AG04449 (cell line): Measurements from ENCODE around the gene NAB2.

Experiments
- CTCF ChIA-PET: fragments of 350-600 bp; formaldehyde crosslinking; extraction: SDS; loops from one replicate; lab custom pipeline; 2021; ENCODE audit warnings: antibody characterized with exemption; lab: Yijun Ruan, JAX
- POLR2A ChIA-PET: fragments of 400-600, 350-600 bp; formaldehyde crosslinking; extraction: SDS; loops from one replicate; lab custom pipeline; 2020; ENCODE audit warnings: antibody characterized with exemption, inconsistent platforms; lab: Yijun Ruan, JAX
- DNase-seq: peaks from one replicate; pipeline ENCODE4 v3.0.0-alpha.2; 2010; ENCODE audit warnings: low read depth, low spot score
- H3K4me3 ChIP-seq: 2 replicates; pipeline ENCODE4 v1.5.1; 2011; ENCODE audit warnings: low read depth, mild to moderate bottlenecking, control low read depth, low read length
- CTCF ChIP-seq: IDR thresholded peaks from one replicate; pipeline ENCODE4 v1.5.1; 2011; ENCODE audit warnings: mild to moderate bottlenecking, moderate library complexity, low read length, control low read depth, inconsistent platforms; ENCODE audit not compliant: insufficient read depth; ENCODE audit errors: missing control alignments

The NAB2 gene

GRCh38 chr12:57078519-57079404, 10.2 kb upstream of the NAB2 start, which contains the start of gene NEMP1:
Gene NEMP1 (minus strand): TSS chr12:57078791. CDS start chr12:57078745, 46 bp downstream.
- peak; percentile 100 for DNase-seq
- POLR2A ChIA-PET: interaction anchor here (0.7 to 2.4 kb wide), 8 partner anchors 9 to 91 kb away, joined by 3 to 35 read pairs (median 4); partner anchors contain the start of genes LRP1, NAB2 and STAT6
- CTCF ChIA-PET: interaction anchor here (0.8 to 3.9 kb wide), 20 partner anchors 8 to 166 kb away, joined by 3 to 26 read pairs (median 6); partner anchors contain the start of genes STAT6 and ZBTB39
- no peak for TF ChIP-seq CTCF
- H3K4me3 ChIP-seq: peak within 1 kb of the TSS; percentile 77

- ChIA-PET CTCF (interaction anchor here (0.7 to 3.9 kb wide), 17 partner anchors 9 to 165 kb away, joined by 3 to 26 read pairs (median 6); partner anchors contain the start of genes STAT6 and ZBTB39), POLR2A (interaction anchor here (1.4 to 2.4 kb wide), 4 partner anchors 8 to 31 kb away, joined by 3 to 35 read pairs (median 12); partner anchors contain the start of genes NAB2 and STAT6)
- no peak for TF ChIP-seq CTCF
- DNase-seq: no peak
- no peak overlapping the region for H3K4me3 ChIP-seq
Measured at GRCh38 chr12:57079821-57080220, 9.1 kb upstream of the NAB2 start.

- TF ChIP-seq CTCF: no peak
- ChIA-PET CTCF (interaction anchor here (2.3 to 5.6 kb wide), 5 partner anchors 10 to 43 kb away, joined by 6 to 26 read pairs (median 18); partner anchors contain the start of gene STAT6), POLR2A (no interaction called here)
- no peak for DNase-seq
- H3K4me3 ChIP-seq: no peak overlapping the region
Measured at GRCh38 chr12:57080855-57081254, 8.1 kb upstream of the NAB2 start.

GRCh38 chr12:57085999-57086492, 2.9 kb upstream of the NAB2 start:
- no peak for DNase-seq
- CTCF ChIA-PET: interaction anchor here (0.9 to 16.5 kb wide), 5 partner anchors 16 to 38 kb away, joined by 3 to 218 read pairs (median 23); partner anchors contain the start of gene STAT6
- peak overlapping the region; percentile 79 for H3K4me3 ChIP-seq
- no peak for TF ChIP-seq CTCF
- POLR2A ChIA-PET: interaction anchor here (3.7 to 5.0 kb wide), 2 partner anchors 7 to 26 kb away, joined by 35 to 81 read pairs; partner anchors contain the start of genes NEMP1 and STAT6

GRCh38 chr12:57086493-57087009, 2.4 kb upstream of the NAB2 start:
- peak overlapping the region; percentile 79 for H3K4me3 ChIP-seq
- CTCF ChIA-PET: interaction anchor here (0.6 to 16.5 kb wide), 3 partner anchors 17 to 21 kb away, joined by 4 to 218 read pairs (median 6); partner anchors contain the start of gene STAT6
- TF ChIP-seq CTCF: peak; percentile 44
- POLR2A ChIA-PET: interaction anchor here (3.7 to 5.0 kb wide), 2 partner anchors 8 to 25 kb away, joined by 35 to 81 read pairs; partner anchors contain the start of genes NEMP1 and STAT6
- DNase-seq: no peak
